T-helper 9 cell (primary cell): Measurements from ENCODE around the gene TWNK.
A peak's percentile ranks its signal among the peaks of the same experiment; 100 is the strongest.

Experiments used
- DNase-seq: peaks from one replicate; pipeline ENCODE4 v3.0.0-alpha.2; 2020

The TWNK gene

GRCh38 chr10:101013365-101013825 lies 26.1 kb downstream of the TWNK start:
- DNase-seq, result no peak

- DNase-seq, result peak; percentile 77
These were observed 27.0 kb downstream of the TWNK start for GRCh38 chr10:101014230-101014884.

- no peak for DNase-seq
These were observed 27.7 kb downstream of the TWNK start for GRCh38 chr10:101014966-101015581.

- no peak for DNase-seq
These were observed 28.2 kb downstream of the TWNK start for GRCh38 chr10:101015582-101015973.

GRCh38 chr10:101016814-101017213 lies 29.5 kb downstream of the TWNK start:
- no peak for DNase-seq

- DNase-seq, result no peak
These were observed 30.8 kb downstream of the TWNK start for GRCh38 chr10:101018118-101018599.

- DNase-seq, result peak; percentile 61
These were observed 31.5 kb downstream of the TWNK start for GRCh38 chr10:101018600-101019439.

GRCh38 chr10:101019440-101019703 lies 32.0 kb downstream of the TWNK start:
- no peak for DNase-seq

GRCh38 chr10:101020427-101021075 lies 33.2 kb downstream of the TWNK start:
- DNase-seq, result no peak

- no peak for DNase-seq
These were observed 33.9 kb downstream of the TWNK start for GRCh38 chr10:101021239-101021638.

- DNase-seq, result no peak
These were observed 34.4 kb downstream of the TWNK start for GRCh38 chr10:101021692-101022251.

- DNase-seq, result no peak
These were observed 35.8 kb downstream of the TWNK start for GRCh38 chr10:101022967-101023705.

GRCh38 chr10:101027106-101027720 lies 39.9 kb downstream of the TWNK start:
- no peak for DNase-seq

GRCh38 chr10:101028446-101029337 lies 41.3 kb downstream of the TWNK start:
- no peak for DNase-seq

GRCh38 chr10:101029520-101030295 lies 42.4 kb downstream of the TWNK start:
- no peak for DNase-seq

GRCh38 chr10:101030496-101031127 lies 43.3 kb downstream of the TWNK start:
- no peak for DNase-seq

- DNase-seq, result peak; percentile 96
These were observed 43.9 kb downstream of the TWNK start, which contains the start of the genes PDZD7 and SFXN3 for GRCh38 chr10:101031128-101031795. PDZD7 (minus strand) TSS chr10:101031129; CDS start chr10:101030219, 910 bp downstream. SFXN3 (plus strand) TSS chr10:101031234; CDS start chr10:101034695, 3,461 bp downstream.
